ENCODE data around the gene EFCAB6.

- no peak for TF ChIP-seq EZH2 (IDR thresholded peaks at IDR 0.05; ENCODE audit: borderline replicate concordance, insufficient read depth, low read depth, low read length, poor library complexity, severe bottlenecking)
- TF ChIP-seq CTCF (IDR thresholded peaks at IDR 0.05), result no peak
These were observed 328.8 kb downstream of the EFCAB6 start for GRCh38 chr22:43483266-43483665.
